ENCODE measurements around the gene CDH15.

- TF ChIP-seq, protein P1, sequence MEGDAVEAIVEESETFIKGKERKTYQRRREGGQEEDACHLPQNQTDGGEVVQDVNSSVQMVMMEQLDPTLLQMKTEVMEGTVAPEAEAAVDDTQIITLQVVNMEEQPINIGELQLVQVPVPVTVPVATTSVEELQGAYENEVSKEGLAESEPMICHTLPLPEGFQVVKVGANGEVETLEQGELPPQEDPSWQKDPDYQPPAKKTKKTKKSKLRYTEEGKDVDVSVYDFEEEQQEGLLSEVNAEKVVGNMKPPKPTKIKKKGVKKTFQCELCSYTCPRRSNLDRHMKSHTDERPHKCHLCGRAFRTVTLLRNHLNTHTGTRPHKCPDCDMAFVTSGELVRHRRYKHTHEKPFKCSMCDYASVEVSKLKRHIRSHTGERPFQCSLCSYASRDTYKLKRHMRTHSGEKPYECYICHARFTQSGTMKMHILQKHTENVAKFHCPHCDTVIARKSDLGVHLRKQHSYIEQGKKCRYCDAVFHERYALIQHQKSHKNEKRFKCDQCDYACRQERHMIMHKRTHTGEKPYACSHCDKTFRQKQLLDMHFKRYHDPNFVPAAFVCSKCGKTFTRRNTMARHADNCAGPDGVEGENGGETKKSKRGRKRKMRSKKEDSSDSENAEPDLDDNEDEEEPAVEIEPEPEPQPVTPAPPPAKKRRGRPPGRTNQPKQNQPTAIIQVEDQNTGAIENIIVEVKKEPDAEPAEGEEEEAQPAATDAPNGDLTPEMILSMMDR (IDR thresholded peaks at IDR 0.05; ENCODE audit: insufficient read depth, low read depth, low read length), result no peak
- TF ChIP-seq EZH2 (IDR thresholded peaks at IDR 0.05; ENCODE audit: insufficient read depth, low read length), result peak; percentile 5
Measured at GRCh38 chr16:89200124-89200849, 28.7 kb downstream of the CDH15 start, which contains the start of gene SLC22A31.

Data from astrocyte (in vitro differentiated cells and primary cell).